HG02852 (cell line): ENCODE data around the gene TAB2.

Source experiments
- ATAC-seq: cut with Tn5 transposase; IDR thresholded peaks from one replicate; pipeline ENCODE4 v1.9.1; 2021; ENCODE audit warnings: mild to moderate bottlenecking, moderate library complexity; ENCODE audit not compliant: unreplicated experiment

TAB2 gene

GRCh38 chr6:149317644-149318571, at the start of gene TAB2:
Gene TAB2 (plus strand): TSS chr6:149317712. CDS start chr6:149369998, 52,286 bp downstream.
- ATAC-seq, result peak; percentile 24

- ATAC-seq, result no peak
These were observed 49.4 kb upstream of the TAB2 start for GRCh38 chr6:149268146-149268545.

GRCh38 chr6:149268768-149269167, 48.7 kb upstream of the TAB2 start:
- no peak for ATAC-seq

GRCh38 chr6:149270616-149271015, 46.9 kb upstream of the TAB2 start:
- ATAC-seq, result no peak

- ATAC-seq, result peak; percentile 75
These were observed 45.9 kb upstream of the TAB2 start for GRCh38 chr6:149271348-149272340.

- ATAC-seq, result no peak
These were observed 44.2 kb upstream of the TAB2 start for GRCh38 chr6:149273318-149273717.

GRCh38 chr6:149275621-149276020, 41.9 kb upstream of the TAB2 start:
- no peak for ATAC-seq

GRCh38 chr6:149277621-149278020, 39.9 kb upstream of the TAB2 start:
- no peak for ATAC-seq

GRCh38 chr6:149278997-149279396, 38.5 kb upstream of the TAB2 start:
- no peak for ATAC-seq

GRCh38 chr6:149284904-149285303, 32.6 kb upstream of the TAB2 start:
- ATAC-seq, result no peak

GRCh38 chr6:149285626-149286025, 31.9 kb upstream of the TAB2 start:
- no peak for ATAC-seq

- no peak for ATAC-seq
These were observed 30.6 kb upstream of the TAB2 start for GRCh38 chr6:149286905-149287304.

- ATAC-seq, result no peak
These were observed 28.2 kb upstream of the TAB2 start for GRCh38 chr6:149289192-149289781.

- no peak for ATAC-seq
These were observed 27.5 kb upstream of the TAB2 start for GRCh38 chr6:149289966-149290365.

GRCh38 chr6:149293244-149293643, 24.3 kb upstream of the TAB2 start:
- no peak for ATAC-seq

- ATAC-seq, result no peak
These were observed 16.9 kb upstream of the TAB2 start for GRCh38 chr6:149300563-149300962.

GRCh38 chr6:149302723-149303122, 14.8 kb upstream of the TAB2 start:
- ATAC-seq, result no peak

- no peak for ATAC-seq
These were observed 14.0 kb upstream of the TAB2 start for GRCh38 chr6:149303468-149303867.

- no peak for ATAC-seq
These were observed 12.1 kb upstream of the TAB2 start for GRCh38 chr6:149305372-149305771.

- ATAC-seq, result no peak
These were observed 10.5 kb upstream of the TAB2 start for GRCh38 chr6:149306967-149307366.

- no peak for ATAC-seq
These were observed 6.2 kb upstream of the TAB2 start for GRCh38 chr6:149311293-149311692.
